ENCODE measurements around the gene DDX1.

- TF ChIP-seq POLR2A (IDR thresholded peaks at IDR 0.05; ENCODE audit: low read depth, low read length) (no peak), POLR2AphosphoS5 (IDR thresholded peaks at IDR 0.05; ENCODE audit: insufficient read depth, low read depth, low read length) (no peak), FOS (IDR thresholded peaks at IDR 0.05; ENCODE audit: borderline replicate concordance, insufficient read depth, low read length) (no peak), EZH2 (IDR thresholded peaks at IDR 0.05; ENCODE audit: borderline replicate concordance, low read depth, low read length, severe bottlenecking) (no peak), JUN (IDR thresholded peaks at IDR 0.05; ENCODE audit: borderline replicate concordance, insufficient read depth, insufficient read length, low read depth) (no peak), GATA2 (IDR thresholded peaks at IDR 0.05; ENCODE audit: insufficient read depth, insufficient read length, low read depth, low read length) (no peak)
- TF ChIP-seq, protein P1, sequence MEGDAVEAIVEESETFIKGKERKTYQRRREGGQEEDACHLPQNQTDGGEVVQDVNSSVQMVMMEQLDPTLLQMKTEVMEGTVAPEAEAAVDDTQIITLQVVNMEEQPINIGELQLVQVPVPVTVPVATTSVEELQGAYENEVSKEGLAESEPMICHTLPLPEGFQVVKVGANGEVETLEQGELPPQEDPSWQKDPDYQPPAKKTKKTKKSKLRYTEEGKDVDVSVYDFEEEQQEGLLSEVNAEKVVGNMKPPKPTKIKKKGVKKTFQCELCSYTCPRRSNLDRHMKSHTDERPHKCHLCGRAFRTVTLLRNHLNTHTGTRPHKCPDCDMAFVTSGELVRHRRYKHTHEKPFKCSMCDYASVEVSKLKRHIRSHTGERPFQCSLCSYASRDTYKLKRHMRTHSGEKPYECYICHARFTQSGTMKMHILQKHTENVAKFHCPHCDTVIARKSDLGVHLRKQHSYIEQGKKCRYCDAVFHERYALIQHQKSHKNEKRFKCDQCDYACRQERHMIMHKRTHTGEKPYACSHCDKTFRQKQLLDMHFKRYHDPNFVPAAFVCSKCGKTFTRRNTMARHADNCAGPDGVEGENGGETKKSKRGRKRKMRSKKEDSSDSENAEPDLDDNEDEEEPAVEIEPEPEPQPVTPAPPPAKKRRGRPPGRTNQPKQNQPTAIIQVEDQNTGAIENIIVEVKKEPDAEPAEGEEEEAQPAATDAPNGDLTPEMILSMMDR (IDR thresholded peaks at IDR 0.05; ENCODE audit: extremely low read depth in 1 of 2, insufficient read depth in 1 of 2, low read depth in 1 of 2, low read length in 2 of 2), result no peak
- TF ChIP-seq, protein P2, sequence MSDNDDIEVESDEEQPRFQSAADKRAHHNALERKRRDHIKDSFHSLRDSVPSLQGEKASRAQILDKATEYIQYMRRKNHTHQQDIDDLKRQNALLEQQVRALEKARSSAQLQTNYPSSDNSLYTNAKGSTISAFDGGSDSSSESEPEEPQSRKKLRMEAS (IDR thresholded peaks at IDR 0.05; ENCODE audit: insufficient read depth, insufficient read length), result no peak
These were observed 44.4 kb upstream of the DDX1 start for GRCh38 chr2:15547115-15547876.

Measured in endothelial cell of umbilical vein (primary cell).